Cardiac fibroblast (primary cell): ENCODE data around the gene TRPV2.
A peak's percentile ranks its signal among the peaks of the same experiment; 100 is the strongest.
"Not testable (repeated sequence)": the region's sequence is repeated elsewhere in the genome, so short reads cannot be mapped to it uniquely, and the experiment has no call there.

Experiments used
- DNase-seq, 2 donors: peaks; one replicate each; pipeline versions ENCODE4 v3.0.0 to v3.0.0-alpha.2; 2010; ENCODE audit warnings: low read depth in 2 of 2
- H3K4me3 ChIP-seq, 2 donors: replicated peaks in 1 of 2; 1 replicate in 1 of 2; 2 replicates in 1 of 2; pipeline ENCODE4 v1.5.1; 2011; ENCODE audit warnings: low read depth in 2 of 2, low read length in 2 of 2, mild to moderate bottlenecking in 2 of 2, moderate library complexity in 1 of 2
- CTCF ChIP-seq: IDR thresholded peaks from one replicate; pipeline ENCODE4 v1.5.1; 2011; ENCODE audit warnings: low read depth, mild to moderate bottlenecking, low read length, inconsistent platforms

Gene TRPV2

DNA sequence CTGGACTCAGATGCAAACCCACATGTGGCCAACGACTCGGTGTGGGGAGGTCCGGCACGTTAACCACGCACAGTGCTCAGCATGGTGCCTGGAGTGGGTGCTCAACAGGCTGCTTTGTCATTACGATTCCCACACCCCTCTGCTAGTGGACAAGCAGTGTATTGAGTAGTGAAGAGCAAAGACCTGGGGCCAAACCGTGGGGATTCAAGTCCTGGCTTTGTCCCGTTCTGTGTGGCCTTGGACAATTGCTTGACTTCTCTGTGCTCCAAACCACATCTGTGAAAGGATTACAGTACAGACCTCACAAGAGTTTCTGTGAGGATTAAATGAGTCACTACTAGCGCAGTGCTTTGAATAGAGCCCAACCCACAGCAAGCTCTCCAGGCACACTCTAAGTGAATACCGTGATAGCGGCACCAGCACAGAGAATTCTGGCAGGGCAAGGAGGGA, 33.8 kb downstream of the TRPV2 start:
- DNase-seq = peak in 1 of 2 donors; percentile 56
- no peak overlapping the region for H3K4me3 ChIP-seq
- TF ChIP-seq CTCF = no peak

DNA sequence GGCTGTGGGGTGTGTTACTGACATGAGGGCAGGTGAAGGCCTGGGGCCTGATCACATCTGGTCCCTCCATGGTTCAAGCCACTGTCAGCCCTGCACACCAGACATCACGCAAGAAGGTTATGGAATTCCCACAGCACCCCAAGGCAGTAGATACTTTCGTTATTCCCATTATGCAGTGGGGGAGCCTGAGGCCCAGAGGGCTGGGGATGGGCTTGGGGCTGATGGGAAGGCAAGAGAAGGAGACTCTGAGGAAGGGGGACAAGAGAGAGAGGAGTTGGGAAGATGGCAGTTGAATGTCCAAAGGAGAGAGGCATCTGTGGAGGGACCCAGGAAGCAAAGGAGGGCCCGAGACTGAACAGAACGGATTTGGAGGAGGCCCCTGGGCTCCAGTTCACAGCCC, 34.7 kb downstream of the TRPV2 start:
- TF ChIP-seq CTCF = no peak
- no peak for DNase-seq
- H3K4me3 ChIP-seq = no peak overlapping the region

DNA sequence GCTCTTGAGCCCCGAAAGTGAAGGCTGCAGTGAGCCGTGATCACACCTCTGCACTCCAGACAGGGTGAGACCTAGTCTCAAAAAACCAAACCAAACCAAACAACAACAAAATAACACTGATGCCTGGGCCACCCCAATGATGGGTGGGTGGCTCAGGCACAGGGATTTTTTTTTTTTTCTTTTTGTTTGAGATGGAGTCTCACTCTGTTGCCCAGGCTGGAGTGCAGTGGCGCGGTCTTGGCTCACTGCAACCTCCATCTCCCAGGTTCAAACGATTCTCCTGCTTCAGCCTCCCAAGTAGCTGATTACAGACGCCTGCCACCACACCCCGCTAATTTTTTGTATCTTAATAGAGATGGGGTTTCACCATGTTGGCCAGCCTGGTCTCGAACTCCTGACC, 36.9 kb downstream of the TRPV2 start:
- not testable (repeated sequence) for H3K4me3 ChIP-seq, DNase-seq

GRCh38 chr17:16453493-16453851, 38.1 kb downstream of the TRPV2 start:
- DNase-seq = no peak
- TF ChIP-seq CTCF = no peak
- no peak overlapping the region for H3K4me3 ChIP-seq

DNA sequence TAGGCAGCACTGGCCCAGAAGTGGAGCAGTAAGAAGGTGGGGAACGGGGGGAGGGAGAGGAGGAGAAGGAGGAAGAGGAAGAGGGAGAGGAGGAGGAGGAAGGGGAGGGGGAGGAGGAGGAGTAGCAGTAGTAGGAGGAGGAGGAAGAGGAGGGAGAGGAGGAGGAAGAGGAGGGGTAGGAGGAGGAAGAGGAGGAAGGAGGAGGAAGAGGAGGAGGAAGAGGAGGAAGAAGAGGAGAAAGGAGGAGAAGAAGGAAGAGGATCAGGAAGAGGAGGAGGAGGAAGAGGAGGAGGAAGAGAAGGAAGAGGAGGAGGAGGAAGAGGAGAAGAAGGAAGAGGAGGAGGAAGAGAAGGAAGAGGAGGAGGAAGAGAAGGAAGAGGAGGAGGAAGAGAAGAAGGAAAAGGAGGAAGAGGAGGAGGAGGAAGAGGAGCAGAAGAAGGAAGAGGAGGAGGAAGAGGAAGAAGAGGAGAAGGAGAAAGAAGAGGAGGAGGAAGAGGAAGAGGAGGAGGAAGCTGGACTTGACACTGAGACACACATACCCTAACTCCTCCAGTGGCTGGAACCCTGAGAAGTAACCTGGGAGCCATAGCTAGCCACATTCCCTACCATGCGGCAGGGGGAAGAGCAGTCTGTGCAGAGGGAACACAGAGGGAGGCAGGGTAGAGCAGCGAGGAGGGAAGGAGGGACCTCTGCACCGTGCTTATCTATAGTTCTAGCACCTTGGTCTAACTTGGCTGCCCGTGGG, 40.8 kb downstream of the TRPV2 start:
- DNase-seq = no peak
- no peak overlapping the region for H3K4me3 ChIP-seq
- TF ChIP-seq CTCF = no peak

DNA sequence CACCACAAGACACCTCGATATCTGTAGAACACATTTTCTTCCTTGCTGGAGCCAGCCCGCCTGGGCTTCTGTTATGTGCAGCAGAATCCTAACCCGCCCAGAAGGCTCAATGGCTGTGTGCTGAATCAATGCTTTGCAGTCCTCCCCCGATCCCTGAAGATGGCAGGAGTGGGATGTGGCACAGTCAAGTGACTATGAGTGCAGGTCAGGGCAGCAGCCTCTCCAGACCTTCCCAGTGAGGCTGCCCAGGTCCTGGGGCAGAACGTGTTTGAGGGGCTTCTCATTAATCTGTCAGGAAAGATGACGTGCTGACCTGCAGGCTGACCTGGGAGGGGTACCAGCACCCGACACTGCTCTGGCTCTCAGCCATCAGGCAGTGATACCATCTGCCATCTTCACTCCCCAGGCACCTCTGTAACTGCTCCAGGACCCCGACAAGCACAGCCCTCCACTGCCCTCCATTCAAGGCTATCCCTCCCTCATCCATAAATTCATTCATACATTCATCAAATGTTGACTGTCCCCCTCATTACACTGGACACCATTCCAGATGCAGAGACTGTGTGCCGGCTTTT, 41.5 kb downstream of the TRPV2 start:
- no peak for DNase-seq
- TF ChIP-seq CTCF = no peak
- no peak overlapping the region for H3K4me3 ChIP-seq

GRCh38 chr17:16459271-16459670, 43.9 kb downstream of the TRPV2 start:
- no peak for TF ChIP-seq CTCF
- no peak overlapping the region for H3K4me3 ChIP-seq
- DNase-seq = no peak
